OCI-M1 (cell line): ENCODE results near the gene RNF111.
A peak's percentile ranks its signal among the peaks of the same experiment; 100 is the strongest.
"Not testable (repeated sequence)": the region's sequence is repeated elsewhere in the genome, so short reads cannot be mapped to it uniquely, and the experiment has no call there.

Source experiments
- DNase-seq: peaks from one replicate; lab custom pipeline; 2025; lab: John Stamatoyannopoulos, UW

Gene RNF111

DNA sequence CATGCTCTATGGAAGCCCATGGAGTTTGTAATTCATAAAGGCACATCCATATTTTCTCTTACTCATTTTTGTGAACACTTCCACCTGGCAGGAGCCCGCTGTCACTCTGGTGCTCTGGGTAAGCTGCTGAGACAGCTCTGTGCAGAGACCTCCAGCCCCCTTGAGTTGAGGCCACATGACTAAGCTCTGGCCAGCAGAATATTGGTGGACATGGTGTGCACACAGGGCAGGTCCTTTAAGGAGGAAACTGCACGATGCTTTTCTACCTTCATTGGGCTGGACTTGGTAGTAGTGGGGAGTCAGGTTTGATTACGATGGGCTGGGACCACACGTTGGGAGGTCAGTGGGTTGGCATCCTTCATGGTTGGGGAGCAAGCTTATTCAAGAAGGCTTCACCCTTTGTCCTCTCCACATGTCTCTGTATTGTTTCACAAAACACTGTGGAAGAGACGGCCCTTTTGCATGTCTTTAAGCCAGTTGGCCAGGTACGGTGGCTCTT, 146.5 kb downstream of the RNF111 start:
- no peak for DNase-seq

DNA sequence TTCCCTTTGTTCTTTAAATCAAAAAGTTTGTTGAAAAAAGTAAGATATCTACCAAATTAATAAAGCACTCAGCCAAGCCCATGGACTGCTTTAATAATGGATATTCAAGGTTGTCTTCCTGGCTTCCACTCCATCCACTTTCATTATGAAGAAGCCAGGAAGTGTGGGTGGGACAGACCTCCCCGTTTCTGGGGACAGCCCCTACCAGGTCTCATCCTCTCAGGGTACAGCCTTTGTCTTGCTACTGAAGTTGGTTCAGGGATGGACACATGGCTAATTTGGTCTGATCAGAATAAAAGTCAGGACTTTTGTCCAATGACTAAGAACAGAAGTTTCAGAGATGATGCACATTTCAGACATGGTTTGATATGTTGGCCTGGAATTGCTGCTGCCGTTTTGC, 150.1 kb downstream of the RNF111 start:
- DNase-seq, result no peak

DNA sequence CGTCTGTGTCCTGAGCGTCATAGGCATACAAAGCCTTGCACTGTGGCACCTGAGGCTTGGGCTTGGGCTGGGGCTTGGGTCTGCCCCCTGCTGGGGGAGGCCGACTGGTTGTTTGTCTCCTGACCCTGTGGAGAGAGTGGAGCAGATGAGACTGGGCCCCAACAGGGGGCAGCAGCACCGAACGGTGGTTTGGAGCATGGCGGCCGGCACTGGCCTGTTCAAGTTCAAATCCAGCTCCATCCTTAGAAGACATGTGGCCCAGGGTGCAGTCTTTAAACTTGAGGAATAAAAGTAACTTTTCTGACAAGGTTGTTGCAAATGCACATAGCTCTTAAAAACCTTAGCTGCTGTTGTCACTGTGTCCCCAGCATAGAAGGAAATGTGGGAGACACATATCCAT, 150.8 kb downstream of the RNF111 start:
- DNase-seq, result peak; percentile 86

DNA sequence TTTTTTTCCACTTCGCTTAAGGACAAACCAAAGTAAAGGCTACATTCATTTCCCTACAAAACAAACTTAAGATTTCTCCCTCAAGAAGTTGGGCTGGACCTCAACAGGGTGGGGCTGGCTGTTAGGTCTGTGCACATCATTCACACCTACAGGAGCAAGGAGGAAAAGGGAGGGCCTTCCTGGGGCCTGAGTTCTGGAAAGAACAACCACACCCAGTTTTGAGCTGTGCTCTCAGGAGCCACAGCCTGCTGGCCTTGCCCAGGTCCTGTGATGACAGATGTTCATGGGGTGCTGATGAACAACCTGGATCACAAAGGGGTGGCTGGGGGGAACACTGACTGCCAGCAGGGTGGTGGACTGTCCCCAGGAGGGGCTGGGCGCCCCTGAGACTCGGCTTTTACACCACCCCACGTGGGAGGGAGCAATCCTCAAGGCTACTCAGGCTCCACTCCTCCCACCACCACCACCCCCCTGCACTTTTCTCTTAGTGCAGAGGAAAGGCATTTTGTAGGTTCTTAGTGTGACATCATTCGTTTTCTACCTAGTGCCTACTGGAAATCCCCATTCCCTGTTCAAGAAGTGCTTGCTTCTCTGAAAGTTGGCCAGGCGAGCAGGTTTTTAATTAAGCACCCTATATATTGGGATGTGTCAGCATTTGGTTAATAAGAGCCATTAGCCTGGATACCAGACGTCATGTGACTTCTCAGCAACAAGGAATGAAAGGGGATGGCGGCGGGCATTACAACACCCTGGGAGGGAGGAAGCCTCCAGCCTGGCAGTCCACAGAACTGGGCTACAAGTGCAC, 153.2 kb downstream of the RNF111 start:
- no peak for DNase-seq

DNA sequence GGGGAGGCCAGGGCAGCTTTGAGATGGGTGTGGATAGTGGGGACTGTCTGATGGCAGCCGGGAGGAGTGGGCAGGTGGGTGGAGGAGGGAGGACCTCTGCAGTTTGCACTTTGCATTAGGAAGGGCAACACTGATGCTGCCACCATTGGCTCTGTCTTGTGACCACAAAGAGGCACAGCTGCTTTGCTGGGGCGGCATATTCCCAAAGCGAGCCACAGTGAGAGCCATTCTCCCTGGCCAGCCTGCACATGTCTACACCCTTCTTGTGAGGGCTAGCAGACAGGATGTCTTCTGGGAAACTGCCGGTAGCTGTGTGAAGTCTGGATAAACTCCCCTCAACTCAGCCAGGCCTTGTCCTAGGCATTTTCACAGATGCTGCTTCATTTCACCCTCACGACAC, 155.8 kb downstream of the RNF111 start:
- no peak for DNase-seq

DNA sequence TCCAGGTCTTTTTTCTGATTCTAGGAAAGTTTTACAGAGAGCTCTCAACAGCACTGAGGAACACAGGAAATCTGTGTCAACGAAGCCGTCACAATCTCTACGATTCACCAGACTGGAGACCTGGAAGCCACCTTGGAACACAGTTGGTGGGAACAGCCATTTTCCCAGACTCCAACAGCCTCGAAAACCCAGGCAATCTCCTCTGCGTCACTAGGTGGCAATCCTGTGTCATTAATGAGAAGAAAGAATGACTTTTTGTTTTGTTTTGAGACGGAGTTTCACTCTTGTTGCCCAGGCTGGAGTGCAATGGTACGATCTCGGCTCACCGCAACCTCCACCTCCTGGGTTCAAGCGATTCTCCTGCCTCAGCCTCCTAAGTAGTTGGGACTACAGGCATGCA, 157.1 kb downstream of the RNF111 start:
- DNase-seq, result not testable (repeated sequence)
